ENCODE results near the gene DRAP1. TPM values are rescaled to one million over a fixed set of nuclear protein-coding genes. Genes with fewer than 3 reads are reported as not detected.

The DRAP1 gene
- total and polyA plus RNA-seq, 9 of the 15 experiments (the other 6 are each of a cell fraction or from before 2014, with no cell fraction given), result 9.6 to 200 (median 92.9) TPM

DNA sequence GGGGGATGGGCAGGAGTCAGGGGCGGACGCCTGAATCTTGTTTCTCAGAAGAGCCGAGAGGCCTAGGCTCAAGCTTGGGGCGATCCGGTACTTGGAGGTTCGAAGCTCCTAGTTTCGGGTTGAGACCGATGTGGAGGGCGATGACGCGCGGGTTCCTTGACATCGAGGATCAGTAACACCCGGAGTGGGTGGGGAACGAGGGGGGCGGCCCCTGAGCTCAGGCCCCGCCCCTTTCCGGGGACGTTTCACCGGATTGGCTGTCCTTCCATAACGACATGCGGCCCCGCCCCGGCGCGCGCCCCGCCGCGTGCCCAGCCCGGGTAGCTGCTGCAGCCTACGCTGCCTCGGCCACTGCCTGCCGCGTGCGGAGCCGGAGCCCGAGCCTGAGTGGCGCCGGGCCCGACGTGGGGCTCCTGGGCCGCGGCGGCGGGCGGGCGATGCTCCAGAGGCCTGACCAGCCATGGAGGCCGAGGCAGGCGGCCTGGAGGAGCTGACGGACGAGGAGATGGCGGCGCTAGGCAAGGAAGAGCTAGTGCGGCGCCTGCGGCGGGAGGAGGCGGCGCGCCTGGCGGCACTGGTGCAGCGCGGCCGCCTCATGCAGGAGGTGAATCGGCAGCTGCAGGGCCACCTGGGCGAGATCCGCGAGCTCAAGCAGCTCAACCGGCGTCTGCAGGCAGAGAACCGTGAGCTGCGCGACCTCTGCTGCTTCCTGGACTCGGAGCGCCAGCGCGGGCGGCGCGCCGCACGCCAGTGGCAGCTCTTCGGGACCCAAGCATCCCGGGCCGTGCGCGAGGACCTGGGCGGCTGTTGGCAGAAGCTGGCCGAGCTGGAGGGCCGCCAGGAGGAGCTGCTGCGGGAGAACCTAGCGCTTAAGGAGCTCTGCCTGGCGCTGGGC lies 28.7 kb upstream of the DRAP1 start, which contains the start of gene CCDC85B (continued):
- TF ChIP-seq, protein P1, sequence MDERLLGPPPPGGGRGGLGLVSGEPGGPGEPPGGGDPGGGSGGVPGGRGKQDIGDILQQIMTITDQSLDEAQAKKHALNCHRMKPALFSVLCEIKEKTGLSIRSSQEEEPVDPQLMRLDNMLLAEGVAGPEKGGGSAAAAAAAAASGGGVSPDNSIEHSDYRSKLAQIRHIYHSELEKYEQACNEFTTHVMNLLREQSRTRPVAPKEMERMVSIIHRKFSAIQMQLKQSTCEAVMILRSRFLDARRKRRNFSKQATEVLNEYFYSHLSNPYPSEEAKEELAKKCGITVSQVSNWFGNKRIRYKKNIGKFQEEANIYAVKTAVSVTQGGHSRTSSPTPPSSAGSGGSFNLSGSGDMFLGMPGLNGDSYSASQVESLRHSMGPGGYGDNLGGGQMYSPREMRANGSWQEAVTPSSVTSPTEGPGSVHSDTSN (CRISPR knock-in tag; IDR thresholded peaks at IDR 0.05; ENCODE audit: low read depth), result no peak
- TF ChIP-seq, protein P1 (tag; conservative IDR thresholded peaks at IDR 0.05; ENCODE audit: low read depth), result no peak
- TF ChIP-seq, protein P2, sequence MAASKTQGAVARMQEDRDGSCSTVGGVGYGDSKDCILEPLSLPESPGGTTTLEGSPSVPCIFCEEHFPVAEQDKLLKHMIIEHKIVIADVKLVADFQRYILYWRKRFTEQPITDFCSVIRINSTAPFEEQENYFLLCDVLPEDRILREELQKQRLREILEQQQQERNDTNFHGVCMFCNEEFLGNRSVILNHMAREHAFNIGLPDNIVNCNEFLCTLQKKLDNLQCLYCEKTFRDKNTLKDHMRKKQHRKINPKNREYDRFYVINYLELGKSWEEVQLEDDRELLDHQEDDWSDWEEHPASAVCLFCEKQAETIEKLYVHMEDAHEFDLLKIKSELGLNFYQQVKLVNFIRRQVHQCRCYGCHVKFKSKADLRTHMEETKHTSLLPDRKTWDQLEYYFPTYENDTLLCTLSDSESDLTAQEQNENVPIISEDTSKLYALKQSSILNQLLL (CRISPR knock-in tag; IDR thresholded peaks at IDR 0.05; ENCODE audit: borderline replicate concordance), result no peak
- TF ChIP-seq, protein P3, sequence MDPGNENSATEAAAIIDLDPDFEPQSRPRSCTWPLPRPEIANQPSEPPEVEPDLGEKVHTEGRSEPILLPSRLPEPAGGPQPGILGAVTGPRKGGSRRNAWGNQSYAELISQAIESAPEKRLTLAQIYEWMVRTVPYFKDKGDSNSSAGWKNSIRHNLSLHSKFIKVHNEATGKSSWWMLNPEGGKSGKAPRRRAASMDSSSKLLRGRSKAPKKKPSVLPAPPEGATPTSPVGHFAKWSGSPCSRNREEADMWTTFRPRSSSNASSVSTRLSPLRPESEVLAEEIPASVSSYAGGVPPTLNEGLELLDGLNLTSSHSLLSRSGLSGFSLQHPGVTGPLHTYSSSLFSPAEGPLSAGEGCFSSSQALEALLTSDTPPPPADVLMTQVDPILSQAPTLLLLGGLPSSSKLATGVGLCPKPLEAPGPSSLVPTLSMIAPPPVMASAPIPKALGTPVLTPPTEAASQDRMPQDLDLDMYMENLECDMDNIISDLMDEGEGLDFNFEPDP (CRISPR knock-in tag; IDR thresholded peaks at IDR 0.05), result 0 out of 2 replicates have a peak, but pooled peaks have one; percentile 36
- TF ChIP-seq, protein P4, sequence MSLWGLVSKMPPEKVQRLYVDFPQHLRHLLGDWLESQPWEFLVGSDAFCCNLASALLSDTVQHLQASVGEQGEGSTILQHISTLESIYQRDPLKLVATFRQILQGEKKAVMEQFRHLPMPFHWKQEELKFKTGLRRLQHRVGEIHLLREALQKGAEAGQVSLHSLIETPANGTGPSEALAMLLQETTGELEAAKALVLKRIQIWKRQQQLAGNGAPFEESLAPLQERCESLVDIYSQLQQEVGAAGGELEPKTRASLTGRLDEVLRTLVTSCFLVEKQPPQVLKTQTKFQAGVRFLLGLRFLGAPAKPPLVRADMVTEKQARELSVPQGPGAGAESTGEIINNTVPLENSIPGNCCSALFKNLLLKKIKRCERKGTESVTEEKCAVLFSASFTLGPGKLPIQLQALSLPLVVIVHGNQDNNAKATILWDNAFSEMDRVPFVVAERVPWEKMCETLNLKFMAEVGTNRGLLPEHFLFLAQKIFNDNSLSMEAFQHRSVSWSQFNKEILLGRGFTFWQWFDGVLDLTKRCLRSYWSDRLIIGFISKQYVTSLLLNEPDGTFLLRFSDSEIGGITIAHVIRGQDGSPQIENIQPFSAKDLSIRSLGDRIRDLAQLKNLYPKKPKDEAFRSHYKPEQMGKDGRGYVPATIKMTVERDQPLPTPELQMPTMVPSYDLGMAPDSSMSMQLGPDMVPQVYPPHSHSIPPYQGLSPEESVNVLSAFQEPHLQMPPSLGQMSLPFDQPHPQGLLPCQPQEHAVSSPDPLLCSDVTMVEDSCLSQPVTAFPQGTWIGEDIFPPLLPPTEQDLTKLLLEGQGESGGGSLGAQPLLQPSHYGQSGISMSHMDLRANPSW (CRISPR knock-in tag; IDR thresholded peaks at IDR 0.05), result no peak
- TF ChIP-seq ZNF347 (CRISPR knock-in tag; IDR thresholded peaks at IDR 0.05; ENCODE audit: low read depth), result no peak
- TF ChIP-seq, protein P5, sequence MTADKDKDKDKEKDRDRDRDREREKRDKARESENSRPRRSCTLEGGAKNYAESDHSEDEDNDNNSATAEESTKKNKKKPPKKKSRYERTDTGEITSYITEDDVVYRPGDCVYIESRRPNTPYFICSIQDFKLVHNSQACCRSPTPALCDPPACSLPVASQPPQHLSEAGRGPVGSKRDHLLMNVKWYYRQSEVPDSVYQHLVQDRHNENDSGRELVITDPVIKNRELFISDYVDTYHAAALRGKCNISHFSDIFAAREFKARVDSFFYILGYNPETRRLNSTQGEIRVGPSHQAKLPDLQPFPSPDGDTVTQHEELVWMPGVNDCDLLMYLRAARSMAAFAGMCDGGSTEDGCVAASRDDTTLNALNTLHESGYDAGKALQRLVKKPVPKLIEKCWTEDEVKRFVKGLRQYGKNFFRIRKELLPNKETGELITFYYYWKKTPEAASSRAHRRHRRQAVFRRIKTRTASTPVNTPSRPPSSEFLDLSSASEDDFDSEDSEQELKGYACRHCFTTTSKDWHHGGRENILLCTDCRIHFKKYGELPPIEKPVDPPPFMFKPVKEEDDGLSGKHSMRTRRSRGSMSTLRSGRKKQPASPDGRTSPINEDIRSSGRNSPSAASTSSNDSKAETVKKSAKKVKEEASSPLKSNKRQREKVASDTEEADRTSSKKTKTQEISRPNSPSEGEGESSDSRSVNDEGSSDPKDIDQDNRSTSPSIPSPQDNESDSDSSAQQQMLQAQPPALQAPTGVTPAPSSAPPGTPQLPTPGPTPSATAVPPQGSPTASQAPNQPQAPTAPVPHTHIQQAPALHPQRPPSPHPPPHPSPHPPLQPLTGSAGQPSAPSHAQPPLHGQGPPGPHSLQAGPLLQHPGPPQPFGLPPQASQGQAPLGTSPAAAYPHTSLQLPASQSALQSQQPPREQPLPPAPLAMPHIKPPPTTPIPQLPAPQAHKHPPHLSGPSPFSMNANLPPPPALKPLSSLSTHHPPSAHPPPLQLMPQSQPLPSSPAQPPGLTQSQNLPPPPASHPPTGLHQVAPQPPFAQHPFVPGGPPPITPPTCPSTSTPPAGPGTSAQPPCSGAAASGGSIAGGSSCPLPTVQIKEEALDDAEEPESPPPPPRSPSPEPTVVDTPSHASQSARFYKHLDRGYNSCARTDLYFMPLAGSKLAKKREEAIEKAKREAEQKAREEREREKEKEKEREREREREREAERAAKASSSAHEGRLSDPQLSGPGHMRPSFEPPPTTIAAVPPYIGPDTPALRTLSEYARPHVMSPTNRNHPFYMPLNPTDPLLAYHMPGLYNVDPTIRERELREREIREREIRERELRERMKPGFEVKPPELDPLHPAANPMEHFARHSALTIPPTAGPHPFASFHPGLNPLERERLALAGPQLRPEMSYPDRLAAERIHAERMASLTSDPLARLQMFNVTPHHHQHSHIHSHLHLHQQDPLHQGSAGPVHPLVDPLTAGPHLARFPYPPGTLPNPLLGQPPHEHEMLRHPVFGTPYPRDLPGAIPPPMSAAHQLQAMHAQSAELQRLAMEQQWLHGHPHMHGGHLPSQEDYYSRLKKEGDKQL (CRISPR knock-in tag; IDR thresholded peaks at IDR 0.05; ENCODE audit: borderline replicate concordance), result no peak
- peak; percentile 60; the same call in 1 of the 2 replicates for TF ChIP-seq E2F3 (CRISPR knock-in tag; IDR thresholded peaks at IDR 0.05)
- TF ChIP-seq CHCHD3 (CRISPR knock-in tag; IDR thresholded peaks at IDR 0.05), result no peak
